ENCODE data around the gene DUOX1. TPM values are rescaled to one million over a fixed set of nuclear protein-coding genes. Genes with fewer than 3 reads are reported as not detected.

DUOX1 gene
- polyA plus RNA-seq, 3 donors from 2014 or later, result 0.32 to 3.4 (median 0.43) TPM

GRCh38 chr15:45120081-45120972 is 9.5 kb upstream of the DUOX1 start:
- no peaks in the 10 kb centered on the region for H3K36me3 Mint-ChIP-seq
- H3K4me3 Mint-ChIP-seq, result no peak overlapping the region
- no peak for DNase-seq
- no peak overlapping the region for H3K27ac Mint-ChIP-seq
- H3K27me3 Mint-ChIP-seq (ENCODE audit: low read depth in 3 of 3), result peaks cover 16 to 24% (median 22%) of the 10 kb centered on the region in 3 donors
- no peaks in the 10 kb centered on the region for H3K9me3 Mint-ChIP-seq
- peaks cover 14 to 16% of the 10 kb centered on the region in 2 donors for H3K4me1 Mint-ChIP-seq

- DNase-seq, result no peak
- Mint-ChIP-seq H3K27me3 (ENCODE audit: low read depth in 3 of 3) (peaks cover 15 to 25% (median 18%) of the 10 kb centered on the region in 3 donors), H3K27ac (no peak overlapping the region), H3K4me1 (peaks cover 14 to 16% of the 10 kb centered on the region in 2 donors), H3K36me3 (no peaks in the 10 kb centered on the region), H3K4me3 (no peak overlapping the region), H3K9me3 (no peaks in the 10 kb centered on the region)
Measured at GRCh38 chr15:45121020-45121419, 8.8 kb upstream of the DUOX1 start.

- Mint-ChIP-seq H3K4me1 (peaks cover 11 to 14% of the 10 kb centered on the region in 2 donors), H3K9me3 (no peaks in the 10 kb centered on the region), H3K27ac (no peak overlapping the region), H3K27me3 (ENCODE audit: low read depth in 3 of 3) (peaks cover 11 to 24% (median 18%) of the 10 kb centered on the region in 3 donors), H3K36me3 (no peaks in the 10 kb centered on the region), H3K4me3 (no peak overlapping the region)
- DNase-seq, result no peak
Measured at GRCh38 chr15:45121706-45122417, 7.9 kb upstream of the DUOX1 start.

GRCh38 chr15:45122719-45123118 is 7.1 kb upstream of the DUOX1 start:
- peaks cover 5 to 6% of the 10 kb centered on the region in 2 donors for H3K4me1 Mint-ChIP-seq
- no peak for DNase-seq
- peaks cover 7 to 22% (median 18%) of the 10 kb centered on the region in 3 donors for H3K27me3 Mint-ChIP-seq (ENCODE audit: low read depth in 3 of 3)
- H3K27ac Mint-ChIP-seq, result no peak overlapping the region
- no peaks in the 10 kb centered on the region for H3K9me3 Mint-ChIP-seq
- H3K4me3 Mint-ChIP-seq, result no peak overlapping the region
- H3K36me3 Mint-ChIP-seq, result no peaks in the 10 kb centered on the region

GRCh38 chr15:45123397-45123796 is 6.4 kb upstream of the DUOX1 start:
- Mint-ChIP-seq H3K4me1 (no peaks in the 10 kb centered on the region), H3K4me3 (no peak overlapping the region), H3K27me3 (ENCODE audit: low read depth in 3 of 3) (peaks cover 9 to 23% (median 14%) of the 10 kb centered on the region in 3 donors), H3K9me3 (no peaks in the 10 kb centered on the region), H3K27ac (no peak overlapping the region), H3K36me3 (no peaks in the 10 kb centered on the region)
- no peak for DNase-seq

GRCh38 chr15:45126535-45127158 is 3.1 kb upstream of the DUOX1 start:
- peaks cover 14 to 24% (median 18%) of the 10 kb centered on the region in 3 donors for H3K27me3 Mint-ChIP-seq (ENCODE audit: low read depth in 3 of 3)
- H3K36me3 Mint-ChIP-seq, result no peaks in the 10 kb centered on the region
- DNase-seq, result peak; percentile 33 to 40 (median 38)
- no peak overlapping the region for H3K4me3 Mint-ChIP-seq
- H3K27ac Mint-ChIP-seq, result no peak overlapping the region
- no peaks in the 10 kb centered on the region for H3K4me1 Mint-ChIP-seq
- no peaks in the 10 kb centered on the region for H3K9me3 Mint-ChIP-seq

- Mint-ChIP-seq H3K36me3 (no peaks in the 10 kb centered on the region), H3K9me3 (no peaks in the 10 kb centered on the region), H3K27me3 (ENCODE audit: low read depth in 3 of 3) (peaks cover 21 to 34% (median 22%) of the 10 kb centered on the region in 3 donors), H3K4me1 (no peaks in the 10 kb centered on the region), H3K4me3 (no peak overlapping the region), H3K27ac (no peak overlapping the region)
- no peak for DNase-seq
Measured at GRCh38 chr15:45128971-45129639, 689 bp upstream of the DUOX1 start.

GRCh38 chr15:45130291-45131000 is 652 bp downstream of the DUOX1 start:
- no peak overlapping the region for H3K4me3 Mint-ChIP-seq
- H3K27ac Mint-ChIP-seq, result no peak overlapping the region
- peaks cover 7 to 8% of the 10 kb centered on the region in 2 donors for H3K4me1 Mint-ChIP-seq
- no peaks in the 10 kb centered on the region for H3K36me3 Mint-ChIP-seq
- H3K27me3 Mint-ChIP-seq (ENCODE audit: low read depth in 3 of 3), result peaks cover 18 to 36% (median 26%) of the 10 kb centered on the region in 3 donors
- H3K9me3 Mint-ChIP-seq, result no peaks in the 10 kb centered on the region
- no peak for DNase-seq

- no peak for DNase-seq
- Mint-ChIP-seq H3K4me3 (no peak overlapping the region), H3K27me3 (ENCODE audit: low read depth in 3 of 3) (peaks cover 19 to 38% (median 32%) of the 10 kb centered on the region in 3 donors), H3K9me3 (no peaks in the 10 kb centered on the region), H3K27ac (no peak overlapping the region), H3K36me3 (no peaks in the 10 kb centered on the region), H3K4me1 (peaks cover 8 to 12% of the 10 kb centered on the region in 2 donors)
Measured at GRCh38 chr15:45131510-45131909, 1.7 kb downstream of the DUOX1 start.

GRCh38 chr15:45132844-45133560 is 3.2 kb downstream of the DUOX1 start:
- Mint-ChIP-seq H3K4me3 (no peak overlapping the region), H3K27me3 (ENCODE audit: low read depth in 3 of 3) (peaks cover 16 to 32% (median 29%) of the 10 kb centered on the region in 3 donors), H3K36me3 (no peaks in the 10 kb centered on the region), H3K9me3 (no peaks in the 10 kb centered on the region), H3K27ac (no peak overlapping the region), H3K4me1 (peaks cover 8 to 13% of the 10 kb centered on the region in 2 donors)
- DNase-seq, result no peak

- no peaks in the 10 kb centered on the region for H3K9me3 Mint-ChIP-seq
- no peak overlapping the region for H3K4me3 Mint-ChIP-seq
- H3K4me1 Mint-ChIP-seq, result peaks cover 8 to 13% of the 10 kb centered on the region in 2 donors
- no peak for DNase-seq
- H3K27me3 Mint-ChIP-seq (ENCODE audit: low read depth in 3 of 3), result peaks cover 16 to 29% (median 26%) of the 10 kb centered on the region in 3 donors
- no peaks in the 10 kb centered on the region for H3K36me3 Mint-ChIP-seq
- H3K27ac Mint-ChIP-seq, result no peak overlapping the region
Measured at GRCh38 chr15:45133561-45133920, 3.7 kb downstream of the DUOX1 start.

- H3K4me3 Mint-ChIP-seq, result peak overlapping the region in 1 of 5 donors; percentile 58
- no peak overlapping the region for H3K27ac Mint-ChIP-seq
- no peaks in the 10 kb centered on the region for H3K9me3 Mint-ChIP-seq
- peaks cover 16 to 25% (median 23%) of the 10 kb centered on the region in 3 donors for H3K27me3 Mint-ChIP-seq (ENCODE audit: low read depth in 3 of 3)
- DNase-seq, result no peak
- H3K36me3 Mint-ChIP-seq, result no peaks in the 10 kb centered on the region
- H3K4me1 Mint-ChIP-seq, result peaks cover 8 to 13% of the 10 kb centered on the region in 2 donors
Measured at GRCh38 chr15:45134046-45134445, 4.3 kb downstream of the DUOX1 start.

Data from immature natural killer cell (primary cell).